Urothelium cell line (cell line): ENCODE results near the gene SPPL2C.

Source experiments
- DNase-seq: peaks from one replicate; pipeline ENCODE4 v3.0.0; 2011; ENCODE audit warnings: low spot score, mixed read lengths
- FAIRE-seq: peaks from 2 replicates; lab custom pipeline; 2011; peaks lifted over from hg19 to GRCh38; lab: Jason Lieb, UNC

The SPPL2C gene

GRCh38 chr17:45844695-45845375 lies at the start of gene SPPL2C:
SPPL2C (plus strand) TSS chr17:45844881; CDS start chr17:45844907, 26 bp downstream.
- FAIRE-seq (no peak), DNase-seq (no peak)

DNA sequence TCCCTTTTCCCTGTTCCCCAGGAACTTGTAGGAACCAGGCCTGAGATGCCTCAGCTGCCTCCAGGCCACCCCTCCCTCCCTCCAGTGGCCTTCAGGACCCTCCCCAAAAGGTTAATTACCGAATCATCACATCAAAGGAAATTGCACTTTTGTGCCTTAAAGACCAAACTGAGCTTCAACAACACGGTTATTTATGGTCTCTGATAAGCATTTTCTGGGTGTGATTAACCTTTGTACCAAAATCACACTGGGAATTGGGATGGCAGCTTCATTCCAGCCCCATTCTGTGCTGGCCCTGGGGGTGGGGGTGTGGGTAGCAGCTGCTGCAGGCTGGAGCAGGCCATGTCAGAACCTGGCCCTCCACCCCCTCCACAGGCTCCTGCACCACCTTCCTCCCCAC lies 43.9 kb upstream of the SPPL2C start:
- no peak for FAIRE-seq
- DNase-seq, result no peak

DNA sequence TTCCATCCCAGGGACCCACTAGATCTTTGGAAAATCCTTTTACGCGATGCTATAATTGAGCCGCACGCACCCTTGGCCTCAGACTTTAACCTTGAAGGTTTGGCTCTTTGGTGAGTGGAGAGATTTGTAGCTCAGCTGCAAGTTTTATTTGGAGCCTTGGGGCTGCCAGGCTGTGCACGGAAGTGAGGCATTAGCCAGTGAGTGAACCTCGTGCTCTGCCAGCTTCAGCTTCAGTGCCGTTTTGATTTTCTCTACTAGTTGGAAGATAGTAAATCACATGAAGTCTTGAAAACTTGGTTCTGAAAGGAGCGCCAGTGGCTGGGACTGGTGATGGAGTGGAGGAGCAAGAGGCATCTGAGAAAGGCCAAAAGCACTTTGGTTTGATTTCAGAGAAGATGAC lies 43.3 kb upstream of the SPPL2C start:
- DNase-seq (no peak), FAIRE-seq (no peak)

GRCh38 chr17:45808845-45809244 lies 35.8 kb upstream of the SPPL2C start:
- FAIRE-seq (no peak), DNase-seq (no peak)

DNA sequence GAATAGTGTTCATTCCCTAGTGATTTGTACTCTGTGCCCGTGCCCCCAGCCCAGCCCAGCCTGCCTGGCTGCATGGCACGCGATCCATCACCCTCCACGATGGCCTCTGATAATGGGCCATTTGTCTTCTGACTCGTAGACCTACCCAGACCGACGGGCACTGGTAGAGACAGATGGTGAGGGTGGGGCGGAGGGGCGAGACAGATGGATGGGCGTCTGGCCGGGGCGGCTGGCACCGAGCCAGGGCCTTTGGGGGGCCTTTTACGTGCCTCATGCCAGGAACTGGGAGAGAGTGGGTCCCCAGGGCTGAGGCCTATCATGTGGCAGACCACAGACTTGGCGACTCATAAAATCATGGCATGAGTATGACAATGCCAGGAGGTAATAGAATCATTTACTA lies 35.2 kb upstream of the SPPL2C start:
- no peak for FAIRE-seq

DNA sequence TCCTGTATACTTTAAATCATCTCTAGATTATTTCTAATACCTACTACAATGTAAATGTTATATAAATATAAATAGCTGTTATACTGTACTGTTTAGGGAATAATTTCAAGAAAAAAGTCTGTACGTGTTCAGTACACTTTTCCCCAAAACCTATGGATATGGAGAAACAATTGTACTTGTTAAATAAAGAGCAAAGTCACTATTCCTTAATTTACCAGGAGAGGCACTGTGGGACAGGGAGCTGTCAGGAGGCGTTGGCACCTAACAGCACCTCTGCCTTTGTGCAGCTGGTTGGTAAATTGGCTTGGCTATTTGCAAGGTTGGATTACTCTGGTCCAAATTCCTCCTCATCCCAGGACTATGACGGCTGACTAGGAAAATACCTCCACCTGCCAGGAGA lies 32.6 kb upstream of the SPPL2C start:
- FAIRE-seq (no peak), DNase-seq (no peak)

More for the DNA sequence above, 35.2 kb upstream of the SPPL2C start:
- DNase-seq, result no peak

DNA sequence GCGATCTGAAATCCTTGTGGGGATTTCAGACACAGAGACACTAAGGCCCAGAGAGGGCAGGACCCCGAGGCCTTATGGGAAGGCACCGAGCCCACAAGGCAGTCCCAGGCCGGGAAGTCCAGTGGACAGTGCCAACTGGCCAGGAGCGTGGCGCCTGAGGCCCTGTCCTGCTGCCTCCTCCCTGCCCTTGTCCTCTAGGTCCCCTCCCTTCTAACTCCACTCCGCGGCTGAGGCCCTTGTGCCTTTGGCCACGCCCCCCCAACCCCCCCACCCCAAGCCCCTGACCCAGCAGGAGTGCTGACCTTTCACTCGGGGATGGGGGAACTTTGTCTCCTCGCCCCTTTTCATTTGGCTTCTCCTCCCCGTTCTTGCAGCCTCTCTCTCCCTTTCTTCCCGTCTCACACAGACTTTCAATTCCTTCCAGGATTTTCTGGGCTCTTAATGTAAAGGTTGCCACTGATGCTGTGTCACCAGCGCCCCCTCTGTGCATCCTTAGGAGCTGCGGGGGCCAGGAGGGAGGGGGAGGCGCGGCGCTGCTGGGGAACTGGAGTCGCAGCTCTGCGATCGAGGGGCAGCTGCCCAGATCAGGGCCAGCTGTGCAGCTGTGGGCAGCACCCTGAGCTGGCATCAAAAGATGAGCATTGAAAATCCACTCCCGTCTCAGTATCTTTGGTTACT lies 31.5 kb upstream of the SPPL2C start:
- no peak for DNase-seq
- no peak for FAIRE-seq

DNA sequence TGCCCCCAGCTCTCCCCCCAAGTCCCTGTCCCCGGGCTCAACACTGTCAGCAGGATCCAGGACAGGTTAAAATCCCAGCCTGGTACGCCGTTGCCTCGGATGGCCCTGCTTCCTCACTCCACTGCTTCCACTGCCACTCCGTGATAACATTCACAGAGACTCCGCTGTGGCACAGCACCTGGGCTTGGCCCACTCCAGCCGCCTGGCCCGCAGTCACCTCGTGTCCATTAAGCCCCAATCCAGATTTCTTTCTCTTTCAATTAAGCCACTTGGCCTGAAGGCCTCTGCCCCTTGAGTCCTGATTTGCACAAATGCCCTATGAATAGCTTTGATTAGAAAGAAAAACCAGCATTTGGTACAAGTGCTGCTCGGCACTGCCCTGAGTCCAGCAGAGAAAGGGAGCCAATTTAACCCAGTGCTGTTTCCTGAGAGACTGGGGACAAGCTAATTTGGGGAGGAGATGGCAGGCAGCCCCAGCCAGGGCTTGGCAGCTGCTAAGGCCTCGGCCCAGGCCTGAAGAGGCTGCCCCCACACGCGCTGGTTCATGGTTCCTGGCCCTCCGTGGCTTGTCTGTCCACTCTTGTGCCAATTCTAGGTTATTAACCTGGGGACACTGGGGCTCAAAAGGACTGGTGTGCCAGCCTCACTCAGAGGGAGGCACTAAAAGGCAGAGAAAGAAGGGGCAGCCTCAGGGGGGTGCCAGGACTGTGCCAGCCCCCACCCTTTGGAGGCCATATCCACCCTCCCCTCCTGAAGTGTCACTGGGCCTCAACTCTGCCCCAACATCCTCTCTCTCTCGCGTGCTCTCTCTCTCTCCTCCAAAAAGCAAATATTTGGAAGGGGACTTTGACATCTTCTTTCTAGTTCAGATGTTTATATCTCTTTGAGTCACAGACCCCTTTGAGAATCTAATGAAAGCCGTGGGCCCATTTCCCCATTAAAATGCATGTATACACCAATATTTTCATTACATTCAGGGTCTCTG lies 29.8 kb upstream of the SPPL2C start:
- FAIRE-seq, result no peak
- no peak for DNase-seq

DNA sequence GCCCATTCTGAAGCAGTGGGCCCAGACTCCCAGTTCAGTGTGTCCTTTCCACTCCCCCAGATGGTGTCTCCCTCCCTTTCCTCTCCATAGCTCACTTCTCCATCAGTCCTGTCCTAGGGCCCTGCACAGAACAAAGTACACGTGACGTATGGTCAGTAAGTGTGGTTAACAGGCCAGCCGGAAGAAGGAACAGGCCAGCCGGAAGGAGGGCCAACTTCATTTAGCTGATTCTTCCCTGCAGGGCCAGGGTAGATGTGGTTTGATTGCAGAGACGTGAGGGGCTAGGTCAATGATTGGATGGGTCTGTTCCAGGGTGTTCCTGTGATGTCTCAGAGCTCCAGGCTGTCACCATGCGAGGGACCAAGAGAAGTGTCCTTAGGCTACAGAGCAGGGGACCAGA lies 28.9 kb upstream of the SPPL2C start:
- FAIRE-seq (no peak), DNase-seq (no peak)

- no peak for FAIRE-seq
- no peak for DNase-seq
Observed at GRCh38 chr17:45818041-45818440, 26.6 kb upstream of the SPPL2C start.

- FAIRE-seq (no peak), DNase-seq (no peak)
Observed at GRCh38 chr17:45818699-45819098, 26.0 kb upstream of the SPPL2C start.

- FAIRE-seq, result no peak
Observed at GRCh38 chr17:45819632-45820031, 25.0 kb upstream of the SPPL2C start.

GRCh38 chr17:45820052-45820780 lies 24.5 kb upstream of the SPPL2C start:
- FAIRE-seq, result no peak
- no peak for DNase-seq

More at GRCh38 chr17:45819632-45820031, 25.0 kb upstream of the SPPL2C start:
- no peak for DNase-seq

GRCh38 chr17:45821147-45821546 lies 23.5 kb upstream of the SPPL2C start:
- DNase-seq, result no peak
- FAIRE-seq, result no peak

DNA sequence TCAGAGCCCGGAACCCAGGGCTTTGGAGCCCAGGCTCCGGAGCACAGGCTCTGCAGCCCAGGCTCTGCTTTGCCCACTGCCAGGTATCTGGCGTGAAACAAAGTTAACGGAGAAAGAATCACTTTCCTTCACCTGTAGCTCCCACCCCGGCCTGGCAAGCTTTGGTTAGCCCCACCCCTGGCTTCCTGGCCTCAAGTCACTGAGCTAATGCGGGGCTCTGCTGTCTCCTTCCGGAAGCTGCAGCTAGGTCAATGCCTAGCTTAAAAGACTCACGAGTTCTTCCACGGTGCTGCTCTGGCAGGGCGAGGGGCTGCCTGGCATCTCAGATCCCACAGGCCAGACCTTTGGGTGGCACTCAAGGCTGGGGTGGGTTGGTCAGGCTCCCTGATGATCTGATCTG lies 21.1 kb upstream of the SPPL2C start:
- DNase-seq (no peak), FAIRE-seq (no peak)

DNA sequence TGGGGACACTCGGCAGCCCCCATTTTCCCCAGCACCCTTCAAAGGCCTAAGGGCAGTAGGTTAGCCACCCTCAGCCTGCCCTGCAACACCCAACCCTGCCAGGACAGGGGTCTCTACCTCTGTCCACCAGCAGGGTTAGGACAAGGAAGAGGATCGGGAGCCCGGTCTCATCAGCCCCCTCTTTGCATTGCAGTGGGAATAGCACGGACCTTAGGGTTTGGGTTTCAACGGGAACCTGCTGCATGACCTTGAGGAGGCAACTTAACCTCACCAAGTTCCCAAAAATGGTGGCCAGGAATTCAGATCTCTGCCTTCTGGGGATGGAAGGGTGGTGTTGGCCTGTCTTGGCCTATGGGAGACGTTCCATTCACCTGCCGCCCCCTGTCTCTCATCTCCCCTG lies 20.2 kb upstream of the SPPL2C start:
- FAIRE-seq, result no peak

DNA sequence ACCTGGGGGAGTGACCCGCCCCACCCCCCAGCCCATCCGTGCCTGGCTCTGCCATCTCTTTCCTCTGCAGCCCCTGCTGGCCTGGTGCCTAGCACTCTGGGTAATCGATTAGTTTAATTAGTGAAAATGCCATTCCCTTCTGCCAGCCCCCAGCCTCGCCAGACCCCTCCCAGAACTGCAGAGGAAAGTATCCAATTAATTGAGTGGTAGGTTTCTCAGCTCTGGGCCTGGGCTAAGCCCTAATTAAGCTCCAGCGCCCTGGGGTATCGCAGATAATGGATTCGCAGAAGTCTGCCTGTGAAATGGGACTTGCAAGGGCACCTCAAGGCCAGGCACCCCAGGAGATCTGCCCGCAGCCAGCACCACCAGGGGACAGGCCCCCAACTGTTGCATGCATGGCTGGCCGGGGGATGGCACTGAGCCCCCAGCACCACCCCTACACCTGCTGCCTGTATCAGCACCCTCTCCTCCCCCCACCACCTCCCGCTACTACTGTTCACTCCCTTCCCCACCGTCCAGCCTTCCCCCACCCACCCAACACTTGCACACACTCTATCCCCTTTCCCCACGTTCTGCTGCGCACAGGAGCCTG lies 19.7 kb upstream of the SPPL2C start:
- FAIRE-seq (no peak), DNase-seq (no peak)

More for the DNA sequence above, 20.2 kb upstream of the SPPL2C start:
- no peak for DNase-seq

- DNase-seq (no peak), FAIRE-seq (no peak)
Observed at GRCh38 chr17:45825792-45826191, 18.9 kb upstream of the SPPL2C start.

GRCh38 chr17:45826919-45827588 lies 17.6 kb upstream of the SPPL2C start:
- FAIRE-seq, result no peak
- no peak for DNase-seq

GRCh38 chr17:45828171-45828570 lies 16.5 kb upstream of the SPPL2C start:
- DNase-seq (no peak), FAIRE-seq (no peak)
